GM18526 (cell line): ENCODE measurements around the gene SMU1.

ENCODE experiments used
- POLR2A ChIP-seq: IDR thresholded peaks from 3 replicates; pipeline ENCODE4 v1.6.1; 2011; ENCODE audit not compliant: insufficient read length; ENCODE audit errors: extremely low read depth

Gene SMU1

DNA sequence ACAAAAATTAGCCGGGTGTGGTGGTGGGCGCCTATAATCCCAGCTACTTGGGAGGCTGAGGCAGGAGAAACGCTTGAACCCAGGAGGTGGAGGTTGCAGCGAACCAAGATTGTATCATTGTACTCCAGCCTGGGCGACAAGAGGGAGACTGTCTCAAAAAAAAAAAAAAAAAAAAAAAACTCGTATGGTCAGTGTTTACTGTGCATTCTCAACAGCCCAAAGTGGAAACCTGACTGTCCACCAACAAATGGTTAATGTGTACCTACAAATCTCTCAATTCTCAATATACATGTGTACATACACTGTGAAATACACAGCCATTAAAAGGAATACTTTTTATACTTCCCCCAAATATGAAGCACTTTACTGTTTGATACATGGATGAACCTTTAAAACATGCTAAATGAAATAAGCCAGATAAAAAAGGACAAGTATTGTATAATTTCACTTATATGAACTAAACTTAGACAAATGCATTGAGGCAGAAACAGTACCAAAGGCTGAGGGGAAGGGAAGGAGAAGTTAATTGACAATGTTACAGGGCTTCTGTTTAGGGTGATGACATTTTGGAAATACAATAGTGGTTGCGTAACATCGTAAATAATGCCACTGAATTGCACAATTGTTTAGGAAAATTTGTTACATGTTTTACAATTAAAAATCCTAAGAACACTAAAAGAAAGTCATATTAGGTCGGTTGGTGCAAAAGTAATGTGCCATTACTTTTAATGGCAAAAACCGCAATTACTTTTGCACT is 34.9 kb downstream of the SMU1 start:
- no peak for TF ChIP-seq POLR2A

DNA sequence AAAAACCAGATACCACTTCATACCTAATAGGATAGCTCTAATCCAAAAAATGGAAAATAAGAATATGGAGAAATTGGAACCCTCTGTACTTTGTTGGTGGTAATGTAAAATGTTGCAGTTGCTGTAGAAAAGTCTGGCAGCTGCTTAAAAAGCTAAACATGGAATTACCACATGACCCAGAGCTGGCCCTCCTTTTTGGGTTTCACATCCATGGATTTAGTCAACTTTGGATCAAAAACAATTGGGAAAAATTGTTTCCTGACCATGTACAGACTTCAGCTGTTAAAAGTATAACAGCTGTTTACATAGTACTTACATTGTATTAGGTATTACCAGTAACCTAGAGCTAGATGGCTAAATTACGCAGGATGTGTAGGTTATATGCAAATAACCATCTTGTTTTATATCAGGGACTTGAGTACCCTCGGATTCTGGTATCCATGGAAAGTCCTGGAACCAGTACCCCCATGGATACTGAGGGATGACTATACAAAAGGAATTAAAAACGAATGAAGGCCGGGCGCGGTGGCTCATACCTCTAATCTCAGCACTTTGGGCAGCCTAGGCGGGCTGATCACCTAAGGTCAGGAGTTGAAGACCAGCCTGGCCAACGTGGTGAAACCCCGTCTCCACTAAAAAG is 35.6 kb downstream of the SMU1 start:
- no peak for TF ChIP-seq POLR2A

DNA sequence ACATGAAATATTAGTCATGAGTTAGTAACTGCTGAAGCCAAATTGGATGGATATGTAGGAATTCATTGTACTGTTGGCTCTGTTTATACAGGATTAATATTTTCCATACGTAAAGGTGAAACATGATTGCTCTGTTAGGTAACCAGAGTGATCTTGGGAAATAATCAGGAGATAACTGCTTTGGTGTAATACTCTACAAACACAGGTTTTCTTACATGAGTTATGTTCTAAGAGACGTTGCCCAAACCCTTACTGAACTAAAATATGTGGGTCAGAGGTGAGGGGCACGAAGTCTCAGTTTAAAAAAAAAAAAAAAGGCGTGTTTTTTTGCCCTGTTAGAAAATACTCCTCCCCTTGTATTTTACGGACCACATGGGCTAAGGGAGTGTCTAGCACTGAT is 43.6 kb downstream of the SMU1 start:
- TF ChIP-seq POLR2A: no peak

DNA sequence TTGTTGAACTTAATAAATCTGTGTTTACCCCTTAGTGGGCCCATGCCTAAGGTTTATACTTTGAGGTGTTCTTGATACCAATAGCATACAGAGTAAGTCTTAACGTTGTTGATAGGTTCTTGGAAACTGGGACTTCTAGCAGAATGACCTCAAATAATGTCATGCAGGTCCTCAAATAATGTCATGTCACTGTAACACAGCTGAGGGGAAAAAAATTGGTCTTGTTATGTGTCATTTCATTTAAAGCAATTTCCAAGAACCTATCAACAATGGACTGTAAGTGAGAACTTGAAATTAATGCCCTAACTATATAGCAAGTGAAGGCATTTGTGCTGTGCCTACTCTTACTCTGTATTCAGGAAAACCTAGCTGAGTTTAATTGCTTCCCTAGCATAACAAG is 44.2 kb downstream of the SMU1 start:
- TF ChIP-seq POLR2A: no peak

DNA sequence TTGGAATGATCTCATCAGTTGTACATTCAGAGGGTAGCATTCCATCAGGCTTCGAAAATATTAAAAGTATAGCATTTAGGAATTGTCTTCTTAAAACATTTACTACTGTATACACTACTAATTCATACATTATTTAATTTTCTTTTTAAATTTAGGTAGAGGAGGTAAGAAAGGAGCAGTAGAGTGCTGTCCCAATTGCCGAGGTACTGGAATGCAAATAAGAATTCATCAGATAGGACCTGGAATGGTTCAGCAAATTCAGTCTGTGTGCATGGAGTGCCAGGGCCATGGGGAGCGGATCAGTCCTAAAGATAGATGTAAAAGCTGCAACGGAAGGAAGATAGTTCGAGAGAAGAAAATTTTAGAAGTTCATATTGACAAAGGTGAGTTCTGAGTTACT is 46.2 kb downstream of the SMU1 start:
- TF ChIP-seq POLR2A: no peak

DNA sequence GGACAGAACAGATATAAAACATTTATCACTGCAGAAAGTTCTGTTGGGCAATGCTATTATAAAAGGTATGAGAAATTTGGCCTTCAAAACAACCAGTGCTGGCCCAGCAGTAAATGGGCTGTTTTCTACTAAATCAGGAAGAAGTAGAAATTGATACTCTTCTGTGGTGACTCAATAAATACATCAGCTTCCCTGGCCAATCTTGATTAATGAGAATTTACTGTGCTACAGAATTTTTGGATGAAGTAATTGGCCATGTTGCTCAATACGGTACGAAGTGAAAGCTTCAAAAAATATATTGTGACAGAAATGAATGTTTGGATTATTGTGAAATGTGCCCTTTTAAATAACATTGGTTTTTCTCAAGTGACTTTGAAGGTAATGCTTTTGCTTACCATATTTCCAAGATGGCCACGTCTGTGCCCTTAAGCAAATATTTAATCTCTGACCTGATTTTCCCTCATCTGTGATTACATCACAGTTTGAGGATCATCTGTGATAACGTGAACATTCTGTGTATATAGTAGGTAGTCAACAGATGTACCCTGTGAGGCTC is 47.2 kb downstream of the SMU1 start:
- no peak for TF ChIP-seq POLR2A

DNA sequence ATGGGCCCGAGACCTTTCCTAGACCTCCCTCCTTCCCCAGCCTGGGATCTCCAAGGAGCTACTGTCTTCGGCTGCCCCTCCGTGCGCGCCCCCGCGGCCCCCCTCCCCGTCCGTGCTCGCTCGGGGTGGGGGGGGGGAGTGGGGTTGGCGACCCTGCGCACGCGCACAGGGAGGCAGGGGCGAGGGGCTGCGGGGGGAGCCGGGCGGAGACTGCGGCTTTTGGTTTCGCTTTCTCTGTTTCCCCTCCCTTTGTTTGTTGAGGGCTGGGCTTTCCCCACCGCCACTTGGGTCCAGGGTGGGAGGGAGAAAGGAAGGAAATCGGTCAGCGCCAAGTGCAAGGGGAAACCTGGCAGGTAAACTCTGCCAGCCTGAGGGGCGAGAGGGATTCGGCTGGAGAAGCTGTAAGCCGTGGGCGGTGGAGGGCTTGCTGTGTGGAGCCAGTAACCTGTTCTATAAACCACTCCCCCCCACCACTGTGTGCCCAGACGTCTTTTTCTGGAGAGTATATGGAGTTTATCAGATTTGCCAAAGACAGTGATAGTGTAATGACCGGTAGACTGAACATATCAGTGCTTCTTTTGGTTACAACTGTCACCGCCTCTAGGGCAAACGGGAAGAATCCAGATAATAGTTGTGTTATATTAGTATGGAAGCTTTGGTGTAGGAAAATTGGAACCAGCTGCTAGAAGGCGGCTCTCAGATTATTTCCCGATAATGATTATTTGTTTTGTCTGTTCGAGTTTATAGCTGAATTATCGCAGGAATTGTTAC is 50.7 kb downstream of the SMU1 start:
- no peak for TF ChIP-seq POLR2A

DNA sequence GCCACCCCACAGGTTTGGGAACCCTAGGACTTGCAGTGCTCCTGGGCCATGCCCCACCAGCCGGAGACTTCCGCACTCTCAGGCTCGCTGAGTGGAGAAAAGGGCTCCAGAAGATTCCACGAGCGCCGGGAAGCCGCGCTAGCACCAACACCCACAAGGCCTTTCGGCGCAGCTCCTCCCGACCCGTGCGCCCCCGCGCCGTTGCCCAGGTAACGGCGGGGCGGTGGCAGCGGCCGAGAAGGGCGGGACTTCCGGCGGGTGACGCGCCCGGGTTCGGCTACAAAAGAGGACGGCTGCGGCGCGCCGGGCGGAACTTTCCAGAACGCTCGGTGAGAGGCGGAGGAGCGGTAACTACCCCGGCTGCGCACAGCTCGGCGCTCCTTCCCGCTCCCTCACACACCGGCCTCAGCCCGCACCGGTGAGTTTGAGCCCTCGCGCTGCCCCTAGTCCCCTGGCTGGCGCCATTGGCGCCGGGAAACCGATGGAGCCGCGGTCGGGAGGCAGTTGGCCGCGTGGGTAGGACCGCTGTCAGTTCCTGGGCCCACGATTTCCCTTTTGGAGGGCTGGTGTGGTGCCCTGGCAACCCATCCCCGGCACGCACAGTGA is 51.4 kb downstream of the SMU1 start, which contains the start of gene DNAJA1:
Gene DNAJA1 (plus strand): TSS at position 308 of the 606 bp plus-strand sequence. CDS start 1,212 bp downstream, outside the sequence.
- peak; percentile 99 for TF ChIP-seq POLR2A

DNA sequence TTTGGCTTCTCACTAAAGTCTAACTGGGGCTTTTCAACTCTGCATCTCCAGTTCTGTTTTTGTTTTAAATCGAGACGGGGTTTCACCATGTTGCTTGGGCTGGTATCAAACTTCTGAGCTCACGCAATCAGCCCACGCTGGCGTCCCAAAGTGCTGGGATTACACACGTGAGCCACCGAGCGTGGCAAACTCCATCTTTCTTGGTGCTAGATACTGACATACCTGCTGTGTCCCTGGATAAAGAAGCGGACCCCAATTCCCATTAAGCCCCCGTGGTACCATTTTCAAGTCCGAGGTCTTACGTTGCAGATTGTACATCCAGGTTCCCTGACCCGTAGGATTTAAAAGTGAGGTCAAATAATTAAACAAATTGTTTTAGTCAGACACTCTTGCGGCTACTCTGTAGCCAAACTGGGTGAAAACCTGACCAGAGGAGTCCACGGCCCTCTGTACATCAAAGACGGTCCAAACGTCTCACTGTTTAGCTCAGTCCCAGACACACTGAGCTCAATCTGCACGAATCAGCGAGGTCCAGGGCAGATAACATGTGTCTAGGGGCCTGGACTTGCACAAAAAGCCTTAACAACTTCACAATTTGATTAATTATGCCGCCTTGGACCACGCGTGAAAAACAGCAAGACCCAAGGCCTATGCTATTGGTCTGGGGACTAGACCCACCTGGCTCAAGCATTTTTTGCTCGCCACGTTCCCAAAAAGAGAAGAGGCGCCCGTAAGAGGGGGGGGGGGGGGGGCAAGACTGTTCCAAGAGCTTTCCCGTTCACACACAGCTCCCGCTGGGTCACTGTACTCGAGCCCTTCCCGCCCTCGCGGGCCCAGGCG is 52.1 kb downstream of the SMU1 start:
- TF ChIP-seq POLR2A: no peak

DNA sequence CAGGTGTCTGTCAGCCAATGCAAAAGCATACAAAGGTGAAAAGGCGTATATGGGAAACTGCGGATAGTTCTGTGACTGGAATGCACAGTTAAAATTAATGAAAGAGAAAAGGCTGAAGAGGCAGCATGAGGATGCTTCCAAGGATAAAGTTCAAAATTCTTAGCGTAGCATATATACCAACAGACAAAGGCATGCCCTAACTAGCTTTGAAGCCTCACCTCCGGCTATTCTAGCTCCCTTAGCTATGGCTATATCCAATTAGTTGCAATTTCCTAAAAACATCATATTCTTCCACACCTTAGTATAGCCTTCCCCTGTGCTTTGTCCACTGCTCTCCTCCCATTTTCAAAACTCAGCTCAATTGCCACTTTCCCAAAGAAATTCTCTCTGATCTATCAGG is 52.8 kb downstream of the SMU1 start:
- no peak for TF ChIP-seq POLR2A

DNA sequence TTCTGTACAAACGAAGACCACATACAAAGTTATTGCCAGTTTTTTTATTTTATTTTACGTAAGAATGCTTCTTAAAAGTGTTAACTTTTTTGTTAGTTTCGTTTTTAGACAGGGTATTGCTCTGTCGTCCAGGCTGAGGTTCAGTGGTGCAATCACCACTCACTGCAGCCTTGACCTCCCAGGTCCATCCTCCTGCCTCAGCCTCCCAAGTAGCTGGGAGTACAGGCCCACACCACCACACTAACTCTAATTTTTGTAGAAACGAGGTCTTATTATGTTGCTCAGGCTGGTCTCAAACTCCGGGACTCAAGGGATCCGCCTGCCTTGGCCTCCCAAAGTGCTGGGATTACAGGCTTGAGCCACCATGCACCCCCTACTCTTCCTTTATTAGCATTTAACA is 53.7 kb downstream of the SMU1 start:
- no peak for TF ChIP-seq POLR2A

DNA sequence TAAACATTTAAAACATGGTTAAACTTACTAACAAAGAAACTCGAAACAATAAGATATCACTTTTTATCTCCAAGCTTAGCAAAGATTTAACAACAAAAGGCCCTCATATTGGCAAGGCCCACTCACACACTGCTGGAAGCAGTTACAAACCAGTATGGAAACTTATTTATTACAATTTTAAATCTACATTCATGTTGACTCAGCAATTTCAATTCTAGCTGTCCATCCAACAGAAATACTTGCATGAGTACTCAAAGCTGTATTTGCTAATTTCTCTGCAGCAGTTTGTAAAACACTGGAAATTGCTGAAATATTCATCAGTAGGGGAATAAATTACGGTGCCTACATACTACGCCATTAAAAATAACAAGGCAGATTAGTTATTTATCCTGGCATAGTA is 54.2 kb downstream of the SMU1 start:
- no peak for TF ChIP-seq POLR2A

DNA sequence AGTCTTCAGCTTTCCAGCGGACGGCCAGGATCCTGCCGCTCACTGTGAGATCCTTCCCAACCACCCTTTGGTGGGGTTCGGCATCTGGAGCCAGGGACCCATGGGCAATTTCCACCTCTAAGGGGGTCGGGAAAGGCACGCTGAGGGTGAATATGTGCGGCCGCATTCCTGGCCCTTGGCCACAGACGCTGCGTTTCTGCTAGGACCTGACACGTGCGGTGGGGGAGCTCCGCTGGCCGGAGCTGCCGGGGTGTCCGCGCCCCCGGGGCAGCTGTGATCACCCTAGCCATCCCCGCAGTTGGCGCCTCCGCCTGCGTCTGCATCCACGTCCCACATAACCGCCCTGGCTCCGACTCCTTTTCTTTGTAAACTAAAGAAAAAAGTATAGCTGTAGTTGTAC is 56.7 kb downstream of the SMU1 start:
- no peak for TF ChIP-seq POLR2A

DNA sequence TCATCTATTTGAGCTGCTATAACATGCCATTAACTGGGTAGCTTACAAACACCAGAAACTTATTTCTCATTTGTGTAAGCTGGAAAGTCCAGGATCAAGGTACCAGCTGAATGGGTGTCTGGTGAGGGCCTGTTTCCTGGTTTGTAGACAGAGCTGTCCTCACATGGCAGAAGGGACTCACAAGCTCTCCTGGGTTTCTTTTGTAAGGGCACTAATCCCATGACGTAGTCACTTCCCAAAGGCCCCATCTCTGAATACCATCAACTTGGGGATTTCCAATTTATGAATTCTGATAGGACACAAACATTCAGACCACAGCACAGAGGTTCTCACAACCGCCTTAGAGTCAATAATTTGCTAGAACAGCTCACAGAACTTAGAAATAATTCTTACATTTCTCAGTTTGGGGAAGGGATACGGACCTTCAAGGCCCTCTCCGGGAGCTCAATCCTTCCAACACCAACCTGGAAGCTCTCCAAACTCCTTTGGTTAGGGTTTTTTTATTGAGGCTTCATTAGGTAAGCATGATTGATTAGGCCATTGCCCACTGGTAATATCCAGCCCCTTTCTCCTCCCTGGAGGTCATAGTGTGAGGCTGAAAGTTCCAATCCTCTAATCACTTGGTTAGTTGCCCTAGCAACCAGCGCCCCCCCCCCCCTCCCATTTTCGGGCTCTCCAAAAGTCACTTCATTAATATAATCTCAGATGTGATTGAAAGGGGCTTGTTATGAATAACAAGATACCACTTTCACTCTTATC is 59.0 kb downstream of the SMU1 start:
- TF ChIP-seq POLR2A: no peak

DNA sequence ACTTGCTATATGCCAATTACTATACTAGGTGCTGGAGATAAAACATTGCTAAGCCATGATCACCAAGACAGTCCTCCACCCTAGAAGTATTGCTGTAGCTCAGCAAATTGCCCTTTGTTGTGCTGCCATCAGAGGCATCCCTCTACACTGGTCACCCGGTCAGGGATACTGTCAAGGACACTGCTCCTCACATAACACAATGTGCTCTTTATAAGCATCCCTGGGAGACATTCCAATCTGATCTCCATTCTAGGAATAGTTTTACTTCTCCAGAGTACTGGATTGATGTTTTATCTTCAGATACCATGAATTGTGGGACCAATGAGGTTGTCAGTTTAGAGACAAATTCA is 61.8 kb downstream of the SMU1 start:
- no peak for TF ChIP-seq POLR2A
